KMS-11 (cell line): Measurements from ENCODE around the gene PLA2R1.

Experiments
- H2AFZ ChIP-seq: fragments of 200-600 bp; sonication (generic); 2 replicates; pipeline ENCODE4 v1.6.1; 2016; ENCODE audit warnings: antibody characterized with exemption, mixed run types, low read depth
- H3K27ac ChIP-seq: fragments of 200-600 bp; sonication (generic); 2 replicates; pipeline ENCODE4 v1.6.1; 2016; ENCODE audit warnings: mild to moderate bottlenecking, mixed run types
- H3K27me3 ChIP-seq: fragments of 200-600 bp; sonication (generic); 2 replicates; pipeline ENCODE4 v1.6.1; 2017; ENCODE audit warnings: mild to moderate bottlenecking, low read depth, mixed run types, moderate library complexity; ENCODE audit not compliant: insufficient read depth
- H3K36me3 ChIP-seq: fragments of 200-600 bp; sonication (generic); 2 replicates; pipeline ENCODE4 v1.6.1; 2017; ENCODE audit warnings: mild to moderate bottlenecking, mixed run types; ENCODE audit not compliant: insufficient read depth
- H3K4me1 ChIP-seq: fragments of 200-600 bp; sonication (generic); 2 replicates; pipeline ENCODE4 v1.6.1; 2016; ENCODE audit warnings: mild to moderate bottlenecking, low read depth, mixed run types; ENCODE audit not compliant: poor library complexity, severe bottlenecking
- H3K4me2 ChIP-seq: fragments of 200-600 bp; sonication (generic); 2 replicates; pipeline ENCODE4 v1.7.0; 2016; ENCODE audit warnings: mild to moderate bottlenecking, mixed run types
- H3K4me3 ChIP-seq: fragments of 200-600 bp; sonication (generic); IDR thresholded peaks from 2 replicates; pipeline ENCODE4 v1.6.1; 2017; ENCODE audit warnings: low read depth, low read length, mixed read lengths; ENCODE audit not compliant: insufficient read depth
- H3K79me2 ChIP-seq: fragments of 200-600 bp; sonication (generic); 2 replicates; pipeline ENCODE4 v1.6.1; 2016; ENCODE audit warnings: low read depth, mixed run types; ENCODE audit not compliant: insufficient read depth
- H3K9ac ChIP-seq: fragments of 200-600 bp; sonication (generic); 2 replicates; pipeline ENCODE4 v1.6.1; 2016; ENCODE audit warnings: mild to moderate bottlenecking, mixed run types
- H4K20me1 ChIP-seq: fragments of 200-600 bp; sonication (generic); 2 replicates; pipeline ENCODE4 v1.6.1; 2016; ENCODE audit warnings: mild to moderate bottlenecking, mixed run types; ENCODE audit not compliant: insufficient read depth
- CTCF ChIP-seq: fragments of 200-600 bp; sonication (generic); conservative IDR thresholded peaks from 2 replicates; pipeline ENCODE4 v1.6.1; 2017; ENCODE audit warnings: low read depth, mild to moderate bottlenecking, antibody characterized with exemption, low read length, moderate library complexity, mixed read lengths

Gene PLA2R1

DNA sequence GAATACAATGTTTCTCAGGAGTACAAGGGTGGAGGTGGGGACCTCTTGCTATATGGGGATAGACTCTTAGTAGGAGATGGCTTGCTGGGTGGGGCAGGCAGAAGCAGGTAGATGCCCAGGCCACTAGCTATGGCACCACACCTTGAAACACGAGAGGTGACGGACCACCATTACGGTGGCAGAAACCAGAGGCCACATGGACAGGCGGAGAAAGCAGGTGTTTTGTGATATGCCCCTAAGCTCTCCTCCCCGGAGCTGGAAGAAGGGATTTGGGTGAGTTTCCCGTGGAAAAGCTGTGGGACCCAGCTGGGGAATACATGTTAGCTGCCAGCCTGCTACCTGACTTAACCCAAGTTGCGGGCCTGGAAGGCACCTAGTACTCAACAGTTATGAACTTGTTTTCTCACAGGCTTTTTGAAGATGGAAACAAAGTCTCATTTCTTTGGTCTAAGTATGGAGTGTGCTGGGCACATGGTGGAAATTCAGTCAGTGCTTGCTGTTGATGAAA, 16.7 kb downstream of the PLA2R1 start:
- H4K20me1 ChIP-seq: no peaks in the 10 kb centered on the region
- H3K4me1 ChIP-seq: no peaks in the 10 kb centered on the region
- H3K9ac ChIP-seq: no peak overlapping the region
- H3K79me2 ChIP-seq: no peaks in the 10 kb centered on the region
- H3K27me3 ChIP-seq: no peaks in the 10 kb centered on the region
- no peaks in the 10 kb centered on the region for H3K36me3 ChIP-seq
- no peak overlapping the region for H3K27ac ChIP-seq
- H3K4me3 ChIP-seq: no peak overlapping the region
- no peak for TF ChIP-seq CTCF
- H2AFZ ChIP-seq: no peak overlapping the region
- no peak overlapping the region for H3K4me2 ChIP-seq

DNA sequence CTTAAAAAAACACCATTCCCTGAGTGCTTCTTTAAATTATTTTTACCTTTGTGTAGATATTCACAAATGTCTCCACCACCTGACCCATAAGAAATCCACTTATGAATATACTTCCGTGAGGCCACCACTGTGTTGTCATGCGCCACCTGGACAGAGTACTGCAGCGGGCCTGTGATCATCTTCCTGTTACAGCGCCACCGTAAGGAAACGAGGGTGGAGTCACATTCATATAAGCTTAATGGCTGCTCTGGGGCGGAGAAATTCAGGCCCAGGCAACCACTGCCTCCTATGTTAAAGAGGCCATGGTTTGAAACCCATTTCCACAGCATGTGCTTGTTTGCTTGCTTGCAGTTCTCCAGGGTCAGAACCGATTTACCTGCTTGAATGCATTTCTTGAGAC, 17.7 kb downstream of the PLA2R1 start:
- H3K4me2 ChIP-seq: no peak overlapping the region
- no peaks in the 10 kb centered on the region for H3K36me3 ChIP-seq
- H3K4me1 ChIP-seq: no peaks in the 10 kb centered on the region
- H3K27ac ChIP-seq: no peak overlapping the region
- H3K9ac ChIP-seq: no peak overlapping the region
- H3K27me3 ChIP-seq: no peaks in the 10 kb centered on the region
- H3K4me3 ChIP-seq: no peak overlapping the region
- no peak for TF ChIP-seq CTCF
- no peak overlapping the region for H2AFZ ChIP-seq
- no peaks in the 10 kb centered on the region for H4K20me1 ChIP-seq
- no peaks in the 10 kb centered on the region for H3K79me2 ChIP-seq

GRCh38 chr2:160043265-160043664, 19.1 kb downstream of the PLA2R1 start:
- no peak for TF ChIP-seq CTCF
- no peak overlapping the region for H2AFZ ChIP-seq
- H3K4me3 ChIP-seq: no peak overlapping the region
- no peaks in the 10 kb centered on the region for H3K36me3 ChIP-seq
- no peaks in the 10 kb centered on the region for H4K20me1 ChIP-seq
- H3K27me3 ChIP-seq: no peaks in the 10 kb centered on the region
- no peak overlapping the region for H3K27ac ChIP-seq
- H3K4me1 ChIP-seq: no peaks in the 10 kb centered on the region
- H3K79me2 ChIP-seq: no peaks in the 10 kb centered on the region
- no peak overlapping the region for H3K4me2 ChIP-seq
- H3K9ac ChIP-seq: no peak overlapping the region

DNA sequence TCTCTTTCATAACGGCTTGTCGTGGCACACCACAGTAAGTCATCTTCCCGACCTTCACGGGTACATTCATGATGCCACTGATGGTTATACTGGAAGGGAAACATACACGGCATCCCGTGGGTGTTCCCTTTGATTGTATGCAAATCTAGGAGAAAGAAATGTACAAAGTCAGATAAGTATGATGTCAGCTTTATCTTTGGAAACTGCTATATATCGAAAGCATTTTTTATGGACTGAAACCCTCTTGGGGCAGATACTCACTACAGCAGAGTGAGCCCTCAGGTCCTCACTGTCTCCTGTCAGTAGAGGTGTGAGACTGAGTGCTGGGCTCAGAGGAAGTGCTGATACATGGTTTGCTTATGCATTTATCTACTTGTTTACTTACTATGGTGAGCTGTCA, 20.4 kb downstream of the PLA2R1 start:
- TF ChIP-seq CTCF: no peak
- no peak overlapping the region for H3K9ac ChIP-seq
- no peak overlapping the region for H3K27ac ChIP-seq
- no peaks in the 10 kb centered on the region for H4K20me1 ChIP-seq
- no peaks in the 10 kb centered on the region for H3K36me3 ChIP-seq
- H3K79me2 ChIP-seq: no peaks in the 10 kb centered on the region
- no peaks in the 10 kb centered on the region for H3K4me1 ChIP-seq
- H2AFZ ChIP-seq: no peak overlapping the region
- no peaks in the 10 kb centered on the region for H3K27me3 ChIP-seq
- H3K4me2 ChIP-seq: no peak overlapping the region
- H3K4me3 ChIP-seq: no peak overlapping the region
